DOHH2 (cell line): ENCODE measurements around the gene WWC1.

Experiments
- CTCF ChIP-seq: fragments of 200-600 bp; sonication (generic); IDR thresholded peaks from one replicate; pipeline ENCODE4 v1.5.1; 2014; ENCODE audit warnings: antibody characterized with exemption, mild to moderate bottlenecking, low read depth, low read length; ENCODE audit not compliant: poor library complexity, severe bottlenecking
- EZH2phosphoT487 ChIP-seq: fragments of 200-600 bp; sonication (generic); IDR thresholded peaks from 2 replicates; pipeline ENCODE4 v1.6.1; 2017; ENCODE audit warnings: borderline replicate concordance, mild to moderate bottlenecking, antibody characterized with exemption, low read length, moderate library complexity, mixed read lengths

- TF ChIP-seq CTCF = no peak
- TF ChIP-seq EZH2phosphoT487 = no peak
Measured at GRCh38 chr5:168400429-168401220, 109.2 kb downstream of the WWC1 start.
